Measurements from ENCODE around the gene INTS11. TPM values are rescaled to one million over a fixed set of nuclear protein-coding genes. Genes with fewer than 3 reads are reported as not detected.

Gene INTS11
- total and polyA plus RNA-seq, 2 of the 8 experiments (the other 6 are each of a cell fraction or from before 2014, with no cell fraction given), result 113 to 243 TPM

- TF ChIP-seq BCL11A (IDR thresholded peaks at IDR 0.05; ENCODE audit: low read depth in 2 of 2, low read length in 2 of 2) (no peak), EP300 (IDR thresholded peaks at IDR 0.05; ENCODE audit: borderline replicate concordance in 1 of 2, low read depth in 2 of 2, low read length in 2 of 2) (no peak), NRF1 (IDR thresholded peaks at IDR 0.05; ENCODE audit: low read depth, low read length) (no peak), CREB1 (IDR thresholded peaks at IDR 0.05) (no peak), SIN3A (conservative IDR thresholded peaks at IDR 0.05 in 1 of 2, IDR thresholded peaks at IDR 0.05 in 1 of 2; ENCODE audit: low read depth in 1 of 2, low read length in 2 of 2) (no peak), SP4 (IDR thresholded peaks at IDR 0.05; ENCODE audit: low read length) (no peak), CTCF (IDR thresholded peaks at IDR 0.05; ENCODE audit: control extremely low read depth in 1 of 3, insufficient read depth in 1 of 3, low read depth in 1 of 3, low read length in 3 of 3) (peak in 1 of 3 experiments; percentile 9; a peak in 1 of 4 replicates), YY1 (IDR thresholded peaks at IDR 0.05; ENCODE audit: low read depth, low read length) (no peak)
Measured at GRCh38 chr1:1305300-1306069, 19.0 kb downstream of the INTS11 start (continued).

Measured in H1 (cell line).